ENCODE data around the gene PLEKHG2.
"Not testable (repeated sequence)": the region's sequence is repeated elsewhere in the genome, so short reads cannot be mapped to it uniquely, and the experiment has no call there.

GRCh38 chr19:39451257-39451656 is 38.8 kb downstream of the PLEKHG2 start:
- TF ChIP-seq CTCF, POLR2A, EP300 (IDR thresholded peaks at IDR 0.05): not testable (repeated sequence)
